Dermis microvascular lymphatic vessel endothelial cell (primary cell): ENCODE data around the gene AVPR2. TPM values are rescaled to one million over a fixed set of nuclear protein-coding genes. Genes with fewer than 3 reads are reported as not detected.

ENCODE experiments used
- DNase-seq, 2 donors: peaks; one replicate each; pipeline versions ENCODE4 v3.0.0 to v3.0.0-alpha.2; 2010; ENCODE audit warnings: low read depth in 2 of 2
- total RNA-seq: library from RNA; depleted of rRNA; stranded (reverse); fragments of >200 nt; gene quantifications from 2 replicates; pipeline ENCODE4 v1.2.1, GENCODE V29; 2014

AVPR2 gene
- total RNA-seq, 1 donor from 2014 or later, result 1.9 TPM

- peak in 1 of 2 donors; percentile 22 for DNase-seq
Observed at GRCh38 chrX:153948847-153949805, 44.7 kb downstream of the AVPR2 start.

DNA sequence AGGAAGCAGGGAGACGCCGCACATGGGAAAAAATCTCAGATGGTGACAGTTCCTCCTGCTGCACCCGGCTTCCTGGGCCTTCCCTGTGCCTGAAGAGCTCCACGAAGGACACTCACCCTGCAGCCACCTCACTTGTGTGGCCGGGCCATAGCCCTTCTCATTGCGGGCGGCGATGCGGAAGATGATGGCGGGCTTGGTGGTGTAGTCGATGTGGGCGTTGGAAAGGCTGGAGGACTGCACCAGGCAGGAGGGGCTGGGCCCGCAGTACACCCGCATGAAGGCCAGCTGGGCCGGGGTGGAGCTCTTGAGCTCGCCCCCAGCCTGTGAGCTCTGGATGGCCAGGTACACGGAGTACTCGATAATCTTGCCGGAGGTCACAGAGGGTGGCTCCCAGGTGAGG, 45.7 kb downstream of the AVPR2 start:
- DNase-seq, result no peak

DNA sequence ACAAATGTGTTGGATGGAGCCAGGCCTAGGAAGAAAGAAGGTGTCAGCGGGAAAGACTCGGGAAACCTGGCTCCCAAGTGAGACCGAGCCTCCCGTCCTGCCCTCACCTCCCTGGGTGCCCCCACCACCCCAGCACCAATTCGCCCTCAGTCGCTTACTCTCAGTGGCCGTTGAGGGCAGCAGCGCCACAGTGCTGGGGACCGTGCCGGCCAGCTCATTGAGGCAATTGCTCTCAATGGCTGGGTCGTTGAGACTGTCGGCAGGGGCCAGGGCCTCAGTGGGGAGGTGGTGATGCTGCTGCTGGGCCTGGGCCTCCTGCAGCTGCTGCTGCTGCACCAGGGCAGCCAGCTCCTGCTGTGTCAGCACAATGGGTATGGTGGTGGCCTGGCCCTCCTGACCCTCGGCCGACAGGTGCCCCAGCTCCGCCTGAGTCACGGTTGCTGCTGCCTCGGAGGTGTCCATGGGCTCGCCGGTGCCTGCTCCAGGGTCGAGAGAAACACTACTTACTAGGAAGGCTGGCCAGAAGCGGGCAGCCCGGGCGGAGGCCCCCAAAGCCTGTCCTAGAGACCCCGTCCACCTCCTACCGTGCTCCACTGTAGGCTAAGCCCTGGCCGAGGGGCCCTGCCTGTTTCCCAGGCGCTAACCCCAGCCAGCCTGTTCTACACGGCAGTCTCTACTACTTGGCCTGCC, 47.4 kb downstream of the AVPR2 start:
- no peak for DNase-seq

- DNase-seq, result no peak
Observed at GRCh38 chrX:153952373-153953026, 48.0 kb downstream of the AVPR2 start.

- DNase-seq, result peak; percentile 29 to 47
Observed at GRCh38 chrX:153953342-153953830, 48.9 kb downstream of the AVPR2 start.

GRCh38 chrX:153953892-153954557, 49.6 kb downstream of the AVPR2 start:
- no peak for DNase-seq

- no peak for DNase-seq
Observed at GRCh38 chrX:153954558-153955227, 50.2 kb downstream of the AVPR2 start.

DNA sequence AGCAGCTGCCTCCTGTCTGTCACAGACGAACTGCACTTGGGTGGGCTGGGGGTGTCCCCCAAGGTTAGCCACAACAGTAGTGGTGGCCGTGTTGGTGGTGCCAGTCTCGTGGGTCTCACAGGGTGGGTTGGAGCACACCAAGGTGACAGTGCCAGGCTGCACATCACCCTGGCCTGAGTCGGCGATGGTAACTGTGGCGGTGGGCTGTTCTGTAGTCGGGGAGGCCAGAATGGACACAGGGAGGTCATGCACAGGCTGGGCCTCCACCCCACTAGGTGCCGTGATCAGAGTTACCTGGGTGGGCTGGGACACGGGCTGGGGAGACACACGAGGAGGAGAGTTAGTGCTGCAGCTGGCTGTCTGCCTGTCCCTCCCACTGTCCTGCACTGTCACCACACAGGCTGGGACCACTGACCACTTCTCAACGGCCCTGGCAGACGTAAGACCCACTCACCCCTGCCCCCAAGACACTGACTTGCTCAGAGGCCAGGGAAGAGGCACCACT, 50.8 kb downstream of the AVPR2 start:
- DNase-seq, result no peak

- DNase-seq, result no peak
Observed at GRCh38 chrX:153956044-153956907, 51.8 kb downstream of the AVPR2 start.

Other genes with a start within 250 kb of the AVPR2 start
- gene PNCK, start 230.9 kb upstream of the AVPR2 start, total RNA-seq, result not detected in 2 replicates
- gene SLC6A8, start 216.7 kb upstream of the AVPR2 start, total RNA-seq, result 5.5 and 5.9 TPM in 2 replicates
- 341 and 362 TPM in 2 replicates for gene BCAP31, start 180.3 kb upstream of the AVPR2 start, total RNA-seq
- 6.2 and 9.1 TPM in 2 replicates for gene ABCD1, start 179.8 kb upstream of the AVPR2 start, total RNA-seq
- gene PLXNB3, start 140.4 kb upstream of the AVPR2 start, total RNA-seq, result 2.4 and 6.7 TPM in 2 replicates
- 0.13 and 0.25 TPM in 2 replicates for gene SRPK3, start 123.6 kb upstream of the AVPR2 start, total RNA-seq
- 35.9 and 49.6 TPM in 2 replicates for gene IDH3G, start 110.3 kb upstream of the AVPR2 start, total RNA-seq
- gene SSR4, start 110.0 kb upstream of the AVPR2 start, total RNA-seq, result 134 and 155 TPM in 2 replicates
- gene PDZD4, start 74.1 kb upstream of the AVPR2 start, total RNA-seq, result 0.26 and 0.89 TPM in 2 replicates
- gene L1CAM, start 18.5 kb upstream of the AVPR2 start, total RNA-seq, result 0.13 TPM in 2 replicates
- gene ARHGAP4, start 21.6 kb downstream of the AVPR2 start, total RNA-seq, result 4.9 and 5.1 TPM in 2 replicates
- gene NAA10, start 30.4 kb downstream of the AVPR2 start, total RNA-seq, result 47.5 and 52.6 TPM in 2 replicates
- gene RENBP, start 40.0 kb downstream of the AVPR2 start, total RNA-seq, result 10.1 and 40.3 TPM in 2 replicates
- gene HCFC1, start 67.1 kb downstream of the AVPR2 start, total RNA-seq, result 10.0 and 15.9 TPM in 2 replicates
- 2.7 and 6.6 TPM in 2 replicates for gene TMEM187, start 68.1 kb downstream of the AVPR2 start, total RNA-seq
- 52.2 and 56.6 TPM in 2 replicates for gene IRAK1, start 115.2 kb downstream of the AVPR2 start, total RNA-seq
- gene MECP2, start 193.0 kb downstream of the AVPR2 start, total RNA-seq, result 13.2 and 17.1 TPM in 2 replicates
- gene OPN1LW, start 239.6 kb downstream of the AVPR2 start, total RNA-seq, result 0.13 and 0.51 TPM in 2 replicates